OCI-LY7 (cell line): ENCODE measurements around the gene USP53. TPM values are rescaled to one million over a fixed set of nuclear protein-coding genes. Genes with fewer than 3 reads are reported as not detected.
"Not testable (repeated sequence)": the region's sequence is repeated elsewhere in the genome, so short reads cannot be mapped to it uniquely, and the experiment has no call there.

ENCODE experiments used
- BruUV-seq: library from RNA; stranded (reverse); fragments of 400-500 nt; replicated peaks from 2 replicates; lab custom pipeline; 2021; lab: Mats Ljungman, UMichigan
- CTCF ChIA-PET: fragments of 300-600 bp; sonication (Branson Sonifier 250); formaldehyde crosslinking; loops from one replicate; lab custom pipeline; 2022; ENCODE audit warnings: antibody characterized with exemption; ENCODE audit not compliant: unreplicated experiment; lab: Charles Lee
- POLR2A ChIA-PET: fragments of 300-600 bp; sonication (Branson Sonifier 250); formaldehyde crosslinking; loops from one replicate; lab custom pipeline; 2022; ENCODE audit warnings: antibody characterized with exemption; lab: Charles Lee
- DNase-seq: peaks from one replicate; pipeline ENCODE4 v3.0.0-alpha.2; 2015; ENCODE audit warnings: low spot score
- H2AFZ ChIP-seq: fragments of 200-600 bp; sonication (generic), shearing (Covaris generic); 2 replicates; pipeline ENCODE4 v1.6.1; 2014; ENCODE audit warnings: mild to moderate bottlenecking, antibody characterized with exemption, low read length, moderate library complexity
- H3K27ac ChIP-seq: fragments of 200-600 bp; sonication (generic); 2 replicates; pipeline ENCODE4 v1.5.1; 2014; ENCODE audit warnings: mixed run types, low read depth, mild to moderate bottlenecking, moderate library complexity, low read length, inconsistent platforms; ENCODE audit not compliant: poor library complexity, severe bottlenecking
- H3K36me3 ChIP-seq: fragments of 200-600 bp; sonication (generic); 2 replicates; pipeline ENCODE4 v1.6.1; 2014; ENCODE audit warnings: mild to moderate bottlenecking, antibody characterized with exemption, low read length, moderate library complexity, mixed read lengths; ENCODE audit not compliant: insufficient read depth
- H3K4me1 ChIP-seq: fragments of 200-600 bp; sonication (generic); 2 replicates; pipeline ENCODE4 v1.5.1; 2014; ENCODE audit warnings: mild to moderate bottlenecking, low read length; ENCODE audit not compliant: insufficient read depth, poor library complexity, severe bottlenecking
- H3K4me2 ChIP-seq: fragments of 200-600 bp; sonication (generic); 2 replicates; pipeline ENCODE4 v1.6.1; 2014; ENCODE audit warnings: mild to moderate bottlenecking, low read length
- H3K4me3 ChIP-seq: fragments of 200-600 bp; sonication (generic); 2 replicates; pipeline ENCODE4 v1.5.1; 2014; ENCODE audit warnings: mild to moderate bottlenecking, low read depth, low read length; ENCODE audit not compliant: poor library complexity, severe bottlenecking
- H3K79me2 ChIP-seq: fragments of 200-600 bp; sonication (generic); 2 replicates; pipeline ENCODE4 v1.6.1; 2016; ENCODE audit warnings: low read depth, mild to moderate bottlenecking, low read length, moderate library complexity, mixed read lengths; ENCODE audit not compliant: insufficient read depth
- H3K9me2 ChIP-seq: fragments of 200-600 bp; sonication (generic); 2 replicates; pipeline ENCODE4 v1.6.1; 2016; ENCODE audit warnings: mild to moderate bottlenecking, low read length, mixed read lengths; ENCODE audit not compliant: insufficient read depth
- H3K9me3 ChIP-seq: fragments of 200-600 bp; sonication (generic); 2 replicates; pipeline ENCODE4 v1.6.1; 2014; ENCODE audit warnings: mild to moderate bottlenecking, mixed run types, low read length, mixed read lengths
- H4K20me1 ChIP-seq: fragments of 200-600 bp; sonication (generic); 2 replicates; pipeline ENCODE4 v1.6.1; 2014; ENCODE audit warnings: mild to moderate bottlenecking, antibody characterized with exemption, low read length, moderate library complexity, mixed read lengths; ENCODE audit not compliant: insufficient read depth
- EZH2phosphoT487 ChIP-seq: fragments of 200-600 bp; sonication (generic); IDR thresholded peaks from 2 replicates; pipeline ENCODE4 v1.6.1; 2018; ENCODE audit warnings: low read depth, borderline replicate concordance, mild to moderate bottlenecking, mixed run types, antibody characterized with exemption, low read length, moderate library complexity, mixed read lengths
- intact Hi-C: fragments of 100-400 bp; cut with micrococcal nuclease; formaldehyde crosslinking; loops from one replicate; pipeline ENCODE4 v1.10.0; 2022; ENCODE audit not compliant: unreplicated experiment
- total RNA-seq, 2 experiments: library from RNA; depleted of rRNA in 1 of 2; stranded (reverse); fragments of >200 nt in 1 of 2; shearing (Covaris generic) in 1 of 2; gene quantifications; 2 replicates each; pipeline ENCODE4 v1.2.3, GENCODE V29; 2014 to 2022
- TF ChIP-seq, protein P1 (sequence below): fragments of 200-600 bp; sonication (generic); conservative IDR thresholded peaks from 2 replicates; pipeline ENCODE4 v1.5.1; 2014; ENCODE audit warnings: mild to moderate bottlenecking, antibody characterized with exemption, low read length, moderate library complexity, mixed read lengths

The USP53 gene
- total RNA-seq, 2 experiments from 2014 or later: 4.9 to 9.2 TPM

DNA sequence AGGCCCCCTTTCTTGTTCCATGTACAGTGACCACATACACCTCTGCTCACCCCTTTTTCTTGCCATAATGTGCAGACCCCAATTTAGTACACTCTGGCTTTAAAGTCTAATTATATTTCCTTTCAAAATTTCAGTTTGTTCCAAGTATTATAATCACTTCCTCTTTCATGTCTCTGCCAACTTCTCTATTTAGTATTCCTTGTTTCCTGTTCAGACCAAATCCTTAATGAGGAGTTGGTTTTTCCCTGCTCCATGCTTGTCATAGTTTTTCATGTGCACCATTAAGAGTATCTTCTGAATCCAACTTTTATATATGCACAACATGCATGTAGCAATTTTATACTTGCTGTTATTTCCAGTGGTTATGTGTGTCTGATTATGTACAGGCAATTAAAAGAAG is 32.3 kb downstream of the USP53 start:
- Histone ChIP-seq H3K9me3 (no peaks in the 10 kb centered on the region), H3K27ac (no peak overlapping the region), H4K20me1 (no peaks in the 10 kb centered on the region), H3K4me2 (peak overlapping the region; percentile 36; the same call in 1 of the 2 replicates), H3K4me1 (peaks cover 18% of the 10 kb centered on the region), H2AFZ (no peak overlapping the region; the same call in 1 of the 2 replicates), H3K4me3 (no peak overlapping the region), H3K36me3 (0 out of 2 replicates have a peak, but pooled peaks cover 11% of the 10 kb centered on the region), H3K9me2 (no peaks in the 10 kb centered on the region), H3K79me2 (no peaks in the 10 kb centered on the region)
- peak; percentile 8 for DNase-seq
- CTCF ChIA-PET: no interaction called here
- intact Hi-C loops: no loop called here
- POLR2A ChIA-PET: interaction anchor here (1.6 kb wide), 1 partner anchor 12 kb away, joined by 3 read pairs; no protein-coding TSS in a partner anchor
- no TSS peak for BruUV-seq
- no peak for TF ChIP-seq EZH2phosphoT487
- TF ChIP-seq, protein P1, sequence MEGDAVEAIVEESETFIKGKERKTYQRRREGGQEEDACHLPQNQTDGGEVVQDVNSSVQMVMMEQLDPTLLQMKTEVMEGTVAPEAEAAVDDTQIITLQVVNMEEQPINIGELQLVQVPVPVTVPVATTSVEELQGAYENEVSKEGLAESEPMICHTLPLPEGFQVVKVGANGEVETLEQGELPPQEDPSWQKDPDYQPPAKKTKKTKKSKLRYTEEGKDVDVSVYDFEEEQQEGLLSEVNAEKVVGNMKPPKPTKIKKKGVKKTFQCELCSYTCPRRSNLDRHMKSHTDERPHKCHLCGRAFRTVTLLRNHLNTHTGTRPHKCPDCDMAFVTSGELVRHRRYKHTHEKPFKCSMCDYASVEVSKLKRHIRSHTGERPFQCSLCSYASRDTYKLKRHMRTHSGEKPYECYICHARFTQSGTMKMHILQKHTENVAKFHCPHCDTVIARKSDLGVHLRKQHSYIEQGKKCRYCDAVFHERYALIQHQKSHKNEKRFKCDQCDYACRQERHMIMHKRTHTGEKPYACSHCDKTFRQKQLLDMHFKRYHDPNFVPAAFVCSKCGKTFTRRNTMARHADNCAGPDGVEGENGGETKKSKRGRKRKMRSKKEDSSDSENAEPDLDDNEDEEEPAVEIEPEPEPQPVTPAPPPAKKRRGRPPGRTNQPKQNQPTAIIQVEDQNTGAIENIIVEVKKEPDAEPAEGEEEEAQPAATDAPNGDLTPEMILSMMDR: no peak

DNA sequence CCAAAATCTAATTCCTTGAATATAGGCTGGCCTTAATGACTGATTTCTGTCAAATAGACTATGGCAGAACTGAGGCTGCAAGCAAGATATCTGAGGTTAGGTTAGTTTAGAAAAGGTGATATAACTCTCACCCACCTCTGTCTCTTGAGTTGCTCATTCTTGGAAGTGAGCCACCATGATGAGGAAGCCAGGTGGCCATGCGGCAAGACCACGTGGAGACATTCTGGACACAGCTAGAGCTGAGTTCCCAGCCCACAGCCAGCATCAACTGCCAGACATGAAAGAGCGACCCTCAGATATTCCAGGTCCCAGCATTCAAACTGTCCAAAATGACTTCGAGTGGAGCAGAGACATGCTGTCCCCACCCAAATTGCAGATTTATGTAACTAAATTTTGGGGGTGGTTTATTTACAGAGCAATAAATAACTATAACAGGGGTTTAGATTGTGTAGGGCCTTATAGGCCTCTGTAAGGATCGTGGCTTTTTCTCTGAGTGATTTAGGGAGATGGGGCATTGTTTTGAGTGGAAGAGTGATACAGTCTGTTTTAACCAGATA is 33.7 kb downstream of the USP53 start:
- TF ChIP-seq EZH2phosphoT487: no peak
- TF ChIP-seq, protein P1: no peak
- no peaks in the 10 kb centered on the region for H3K79me2 ChIP-seq
- no peak overlapping the region for H3K4me2 ChIP-seq
- 0 out of 2 replicates have a peak, but pooled peaks cover 11% of the 10 kb centered on the region for H3K36me3 ChIP-seq
- ChIA-PET POLR2A (no interaction called here), CTCF (no interaction called here)
- intact Hi-C loops: no loop called here
- DNase-seq: no peak
- peaks cover 18% of the 10 kb centered on the region for H3K4me1 ChIP-seq
- H3K27ac ChIP-seq: no peak overlapping the region
- H3K9me3 ChIP-seq: no peaks in the 10 kb centered on the region
- BruUV-seq: no TSS peak
- H3K9me2 ChIP-seq: no peaks in the 10 kb centered on the region
- H3K4me3 ChIP-seq: no peak overlapping the region
- H4K20me1 ChIP-seq: no peaks in the 10 kb centered on the region
- H2AFZ ChIP-seq: no peak overlapping the region

DNA sequence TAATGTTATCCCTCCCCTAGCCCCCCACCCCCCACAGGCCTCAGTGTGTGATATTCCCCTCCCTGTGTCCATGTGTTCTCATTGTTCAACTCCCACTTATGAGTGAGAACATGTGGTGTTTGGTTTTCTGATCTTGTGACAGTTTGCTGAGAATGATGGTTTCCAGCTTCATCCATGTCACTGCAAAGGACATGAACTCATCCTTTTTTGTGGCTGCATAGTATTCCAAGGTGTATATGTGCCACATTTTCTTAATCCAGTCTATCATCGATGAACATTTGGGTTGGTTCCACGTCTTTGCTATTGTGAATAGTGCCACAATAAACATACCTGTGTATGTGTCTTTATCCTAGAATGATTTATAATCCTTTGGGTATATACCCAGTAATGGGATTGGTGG is 38.5 kb downstream of the USP53 start:
- H4K20me1 ChIP-seq, H3K27ac ChIP-seq, H3K9me3 ChIP-seq, H3K9me2 ChIP-seq, H3K4me1 ChIP-seq, H3K4me2 ChIP-seq, H3K79me2 ChIP-seq, H2AFZ ChIP-seq, BruUV-seq, CTCF ChIA-PET, DNase-seq, intact Hi-C loops, H3K4me3 ChIP-seq: not testable (repeated sequence)
- H3K36me3 ChIP-seq: peaks cover 26% of the 10 kb centered on the region
- POLR2A ChIA-PET: interaction anchor here (0.6 kb wide), 1 partner anchor 121 kb away, joined by 3 read pairs; no protein-coding TSS in a partner anchor

DNA sequence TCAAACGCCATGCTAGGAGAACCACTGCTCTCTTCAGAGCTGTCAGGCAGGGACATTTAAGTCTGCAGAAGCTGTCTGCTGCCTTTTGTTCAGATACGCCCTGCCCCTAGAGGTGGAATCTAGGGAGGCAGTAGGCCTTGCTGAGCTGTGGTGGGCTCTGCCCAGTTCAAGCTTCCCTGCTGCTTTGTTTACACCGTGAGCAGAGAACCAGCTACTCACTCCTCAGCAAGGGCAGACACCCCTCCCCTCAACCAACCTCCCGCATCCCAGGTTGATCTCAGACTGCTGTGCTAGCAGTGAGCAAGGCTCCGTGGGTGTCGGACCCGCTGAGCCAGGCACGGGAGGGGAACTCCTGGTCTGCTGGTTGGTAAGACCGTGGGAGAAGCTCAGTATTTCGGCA is 42.7 kb downstream of the USP53 start:
- BruUV-seq, H3K4me3 ChIP-seq, H2AFZ ChIP-seq, H4K20me1 ChIP-seq, H3K27ac ChIP-seq, H3K9me3 ChIP-seq, intact Hi-C loops, DNase-seq, CTCF ChIA-PET, H3K4me1 ChIP-seq, H3K79me2 ChIP-seq, H3K9me2 ChIP-seq, H3K4me2 ChIP-seq: not testable (repeated sequence)
- POLR2A ChIA-PET: interaction anchor here (0.6 kb wide), 1 partner anchor 150 kb away, joined by 3 read pairs; no protein-coding TSS in a partner anchor
- H3K36me3 ChIP-seq: peaks cover 37% of the 10 kb centered on the region
